ENCODE data around the gene CLMN. TPM values are rescaled to one million over a fixed set of nuclear protein-coding genes. Genes with fewer than 3 reads are reported as not detected.

Gene CLMN
- total and polyA plus RNA-seq, 2 donors (not counting 1 experiment from before 2014, with no cell fraction given), result 9.6 to 51.5 TPM

DNA sequence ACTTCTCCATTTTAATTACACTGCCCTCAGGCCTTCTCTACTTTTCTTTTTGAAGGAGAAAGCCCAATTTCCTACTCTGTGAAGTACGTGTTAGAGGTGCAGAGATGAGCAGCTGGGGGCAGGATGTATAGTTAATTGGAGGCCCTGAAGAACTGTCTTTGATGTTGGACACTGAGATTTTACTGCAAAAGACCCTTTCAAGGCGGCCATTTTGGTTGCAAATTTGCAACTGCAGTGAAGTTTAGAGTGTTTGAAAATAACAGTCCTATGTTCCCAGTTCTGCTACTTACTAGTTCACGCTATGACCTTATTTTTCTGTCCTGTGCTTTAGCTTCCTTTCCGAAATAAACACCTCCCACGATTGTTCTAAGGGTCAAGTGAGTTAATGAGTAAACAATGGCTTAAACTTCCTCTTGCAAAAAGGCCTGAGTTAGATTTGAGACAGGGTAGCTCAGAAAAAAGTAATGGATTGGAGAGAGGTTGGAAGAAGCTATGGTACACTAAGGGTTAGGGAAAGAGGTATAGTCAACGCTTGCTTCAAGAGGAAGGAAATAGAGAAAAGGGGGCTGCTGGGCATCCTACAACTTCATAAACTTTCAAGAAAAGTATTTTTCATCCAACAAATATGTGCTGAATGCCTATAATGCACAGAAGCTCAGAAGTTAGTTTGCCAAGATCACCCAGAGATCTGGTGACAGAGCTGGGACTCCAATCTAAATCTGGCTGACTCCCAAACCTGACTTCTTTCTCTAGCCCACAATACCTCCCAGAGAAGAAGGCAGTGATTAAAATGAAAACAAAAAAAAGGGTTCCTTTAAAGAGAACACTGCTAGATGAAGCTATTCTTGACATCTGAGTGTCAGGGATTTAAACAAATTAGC lies 135.9 kb downstream of the CLMN start:
- Histone ChIP-seq H3K4me3 (ENCODE audit: control extremely low read depth in 1 of 5, extremely low read depth in 1 of 5, insufficient read depth in 1 of 5, low read depth in 2 of 5, low read length in 4 of 5) (no peak overlapping the region), H3K36me3 (replicated peaks in 1 of 2; ENCODE audit: control extremely low read depth in 1 of 2, control insufficient read depth in 1 of 2, extremely low read depth in 1 of 2, insufficient read depth in 2 of 2, low read length in 1 of 2) (no peaks in the 10 kb centered on the region), H3K9me3 (ENCODE audit: control extremely low read depth in 1 of 3, control insufficient read depth in 2 of 3, insufficient read depth in 1 of 3, low read length in 2 of 3) (peaks cover 0 to 6% (median 0%) of the 10 kb centered on the region in 3 donors), H3K4me1 (ENCODE audit: control insufficient read depth in 2 of 2, insufficient read depth in 2 of 2, low read length in 2 of 2) (peaks cover 5 to 6% of the 10 kb centered on the region in 2 donors), H3K79me2 (ENCODE audit: control insufficient read depth, insufficient read depth, low read length) (no peaks in the 10 kb centered on the region), H4K20me1 (ENCODE audit: control insufficient read depth, insufficient read depth, low read length, poor library complexity, severe bottlenecking) (no peaks in the 10 kb centered on the region), H2AFZ (ENCODE audit: insufficient read depth, low read depth, low read length, poor library complexity, severe bottlenecking) (no peak overlapping the region), H3K27me3 (replicated peaks in 1 of 4; ENCODE audit: control extremely low read depth in 1 of 4, control insufficient read depth in 3 of 4, insufficient read depth in 4 of 4, low read length in 3 of 4) (peaks cover 0 to 19% (median 4%) of the 10 kb centered on the region in 4 experiments), H3K9ac (ENCODE audit: low read length) (no peak overlapping the region), H3K27ac (ENCODE audit: low read length in 2 of 2) (no peak overlapping the region), H3K4me2 (replicated peaks; ENCODE audit: low read depth, low read length, poor library complexity, severe bottlenecking) (no peak overlapping the region)
- WGBS (ENCODE audit: insufficient coverage), result 83% methylated on average over 2 of the region's 6 CpGs
- Mint-ChIP-seq H3K4me1 (peaks cover 11% of the 10 kb centered on the region), H3K27ac (no peak overlapping the region), H3K4me3 (no peak overlapping the region), H3K9me3 (ENCODE audit: insufficient read depth) (peaks cover 3% of the 10 kb centered on the region), H3K27me3 (peaks cover 26% of the 10 kb centered on the region)
- ChIA-PET POLR2A (no interaction called here), CTCF (no interaction called here)
- intact Hi-C loops (cut with micrococcal nuclease), result no loop called here
- no peak for ATAC-seq (ENCODE audit: low read depth)
- TF ChIP-seq, protein P1, sequence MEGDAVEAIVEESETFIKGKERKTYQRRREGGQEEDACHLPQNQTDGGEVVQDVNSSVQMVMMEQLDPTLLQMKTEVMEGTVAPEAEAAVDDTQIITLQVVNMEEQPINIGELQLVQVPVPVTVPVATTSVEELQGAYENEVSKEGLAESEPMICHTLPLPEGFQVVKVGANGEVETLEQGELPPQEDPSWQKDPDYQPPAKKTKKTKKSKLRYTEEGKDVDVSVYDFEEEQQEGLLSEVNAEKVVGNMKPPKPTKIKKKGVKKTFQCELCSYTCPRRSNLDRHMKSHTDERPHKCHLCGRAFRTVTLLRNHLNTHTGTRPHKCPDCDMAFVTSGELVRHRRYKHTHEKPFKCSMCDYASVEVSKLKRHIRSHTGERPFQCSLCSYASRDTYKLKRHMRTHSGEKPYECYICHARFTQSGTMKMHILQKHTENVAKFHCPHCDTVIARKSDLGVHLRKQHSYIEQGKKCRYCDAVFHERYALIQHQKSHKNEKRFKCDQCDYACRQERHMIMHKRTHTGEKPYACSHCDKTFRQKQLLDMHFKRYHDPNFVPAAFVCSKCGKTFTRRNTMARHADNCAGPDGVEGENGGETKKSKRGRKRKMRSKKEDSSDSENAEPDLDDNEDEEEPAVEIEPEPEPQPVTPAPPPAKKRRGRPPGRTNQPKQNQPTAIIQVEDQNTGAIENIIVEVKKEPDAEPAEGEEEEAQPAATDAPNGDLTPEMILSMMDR (IDR thresholded peaks at IDR 0.05), result no peak
- TF ChIP-seq EZH2 (IDR thresholded peaks at IDR 0.05; ENCODE audit: borderline replicate concordance, insufficient read depth, low read depth, low read length, poor library complexity, severe bottlenecking), result no peak
- no peak for DNase-seq

- no peaks in the 10 kb centered on the region for H3K79me2 ChIP-seq (ENCODE audit: control insufficient read depth, insufficient read depth, low read length)
- H3K4me3 Mint-ChIP-seq, result no peak overlapping the region
- no peak overlapping the region for H2AFZ ChIP-seq (ENCODE audit: insufficient read depth, low read depth, low read length, poor library complexity, severe bottlenecking)
- peaks cover 0 to 6% (median 0%) of the 10 kb centered on the region in 3 donors for H3K9me3 ChIP-seq (ENCODE audit: control extremely low read depth in 1 of 3, control insufficient read depth in 2 of 3, insufficient read depth in 1 of 3, low read length in 2 of 3)
- H3K4me1 Mint-ChIP-seq, result peaks cover 11% of the 10 kb centered on the region
- H3K9me3 Mint-ChIP-seq (ENCODE audit: insufficient read depth), result peaks cover 1% of the 10 kb centered on the region
- DNase-seq (no peak), ATAC-seq (ENCODE audit: low read depth) (no peak)
- H3K27ac Mint-ChIP-seq, result no peak overlapping the region
- 83% methylated on average over 1 of the region's 1 CpG for WGBS (ENCODE audit: insufficient coverage)
- no peak for TF ChIP-seq EZH2 (IDR thresholded peaks at IDR 0.05; ENCODE audit: borderline replicate concordance, insufficient read depth, low read depth, low read length, poor library complexity, severe bottlenecking)
- TF ChIP-seq, protein P1 (IDR thresholded peaks at IDR 0.05), result no peak
- intact Hi-C loops (cut with micrococcal nuclease), result no loop called here
- peaks cover 0 to 19% (median 4%) of the 10 kb centered on the region in 4 experiments for H3K27me3 ChIP-seq (replicated peaks in 1 of 4; ENCODE audit: control extremely low read depth in 1 of 4, control insufficient read depth in 3 of 4, insufficient read depth in 4 of 4, low read length in 3 of 4)
- H3K27ac ChIP-seq (ENCODE audit: low read length in 2 of 2), result no peak overlapping the region
- H4K20me1 ChIP-seq (ENCODE audit: control insufficient read depth, insufficient read depth, low read length, poor library complexity, severe bottlenecking), result no peaks in the 10 kb centered on the region
- CTCF ChIA-PET, result no interaction called here
- H3K4me3 ChIP-seq (ENCODE audit: control extremely low read depth in 1 of 5, extremely low read depth in 1 of 5, insufficient read depth in 1 of 5, low read depth in 2 of 5, low read length in 4 of 5), result no peak overlapping the region
- peaks cover 26% of the 10 kb centered on the region for H3K27me3 Mint-ChIP-seq
- H3K4me2 ChIP-seq (replicated peaks; ENCODE audit: low read depth, low read length, poor library complexity, severe bottlenecking), result no peak overlapping the region
- H3K9ac ChIP-seq (ENCODE audit: low read length), result no peak overlapping the region
- POLR2A ChIA-PET, result no interaction called here
- no peaks in the 10 kb centered on the region for H3K36me3 ChIP-seq (replicated peaks in 1 of 2; ENCODE audit: control extremely low read depth in 1 of 2, control insufficient read depth in 1 of 2, extremely low read depth in 1 of 2, insufficient read depth in 2 of 2, low read length in 1 of 2)
- peaks cover 5 to 6% of the 10 kb centered on the region in 2 donors for H3K4me1 ChIP-seq (ENCODE audit: control insufficient read depth in 2 of 2, insufficient read depth in 2 of 2, low read length in 2 of 2)
Measured at GRCh38 chr14:95183082-95183481, 136.6 kb downstream of the CLMN start.
